NCI-H2107 treated with DMSO at 0.1 percent for 48 hours (cell line): ENCODE data around the gene TOGARAM2.
"Not testable (repeated sequence)": the region's sequence is repeated elsewhere in the genome, so short reads cannot be mapped to it uniquely, and the experiment has no call there.

Experiments
- DNase-seq: peaks from one replicate; lab custom pipeline; 2025; ENCODE audit not compliant: unreplicated experiment; lab: John Stamatoyannopoulos, UW

The TOGARAM2 gene

DNA sequence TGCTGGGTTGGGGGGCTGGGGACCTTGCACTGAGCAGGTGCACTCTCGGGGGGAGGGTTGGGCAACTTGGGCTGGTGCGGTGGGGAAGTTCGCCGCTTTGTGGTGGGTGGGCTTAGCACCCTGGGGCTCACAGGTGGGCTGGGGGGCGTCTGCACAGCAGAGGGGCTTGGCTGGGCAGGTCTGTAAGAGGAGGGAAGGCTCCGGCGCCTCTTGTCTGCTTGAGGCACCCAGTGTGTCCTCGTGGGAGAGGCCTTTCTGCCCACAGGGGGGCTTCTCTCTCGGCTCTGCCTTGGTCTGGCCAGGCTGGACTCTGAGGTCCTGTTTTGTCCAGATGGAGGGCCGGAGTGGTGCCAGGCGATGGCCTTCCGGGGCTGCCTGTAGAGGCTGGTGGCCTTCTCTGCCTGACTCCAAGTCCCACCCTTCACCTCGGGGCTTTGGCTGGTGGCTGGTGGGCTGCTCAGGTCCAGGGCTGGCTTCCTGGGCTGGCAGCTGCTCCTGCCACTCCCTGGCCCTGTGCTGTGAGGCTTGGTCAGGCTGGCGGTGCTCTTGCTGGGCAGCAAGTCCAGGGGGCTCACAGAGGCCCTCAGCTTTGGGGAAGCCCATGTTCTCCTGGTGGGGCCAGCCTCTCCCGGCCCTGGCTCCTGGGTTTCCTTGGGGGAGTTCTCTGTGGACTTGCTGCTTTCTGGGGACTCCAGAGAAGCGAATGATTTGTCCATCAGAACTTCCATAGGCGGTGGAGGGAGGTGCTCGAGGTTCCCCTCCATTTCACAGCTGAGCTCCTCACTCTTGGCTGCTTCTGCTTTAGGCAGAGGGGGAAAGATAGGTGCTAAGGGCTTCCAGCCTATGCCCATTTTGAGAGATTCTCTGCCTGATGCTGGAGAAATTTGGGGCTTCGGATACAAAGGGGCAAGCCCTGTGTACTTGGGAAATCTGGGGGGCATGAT lies 90.2 kb downstream of the TOGARAM2 start:
- DNase-seq = no peak

DNA sequence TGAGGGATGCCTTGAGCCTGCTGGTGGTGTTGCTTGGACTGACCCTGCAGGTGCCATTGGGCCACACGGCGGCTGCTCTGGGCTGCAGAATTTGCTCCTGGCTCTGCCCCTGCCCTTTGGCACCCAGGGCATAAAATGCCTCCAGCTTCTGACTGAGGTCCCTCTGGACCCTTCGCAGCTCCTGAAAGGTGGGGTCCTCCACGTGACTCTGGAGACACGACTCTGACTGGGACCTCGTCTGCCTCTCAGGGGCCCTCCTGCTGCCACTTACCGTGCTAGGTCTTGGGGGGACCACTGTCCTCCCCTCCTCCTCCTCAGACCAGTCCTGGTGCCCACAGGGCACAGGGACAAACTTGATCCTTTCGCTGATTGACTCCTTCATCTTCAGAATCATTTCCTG lies 91.2 kb downstream of the TOGARAM2 start:
- no peak for DNase-seq

DNA sequence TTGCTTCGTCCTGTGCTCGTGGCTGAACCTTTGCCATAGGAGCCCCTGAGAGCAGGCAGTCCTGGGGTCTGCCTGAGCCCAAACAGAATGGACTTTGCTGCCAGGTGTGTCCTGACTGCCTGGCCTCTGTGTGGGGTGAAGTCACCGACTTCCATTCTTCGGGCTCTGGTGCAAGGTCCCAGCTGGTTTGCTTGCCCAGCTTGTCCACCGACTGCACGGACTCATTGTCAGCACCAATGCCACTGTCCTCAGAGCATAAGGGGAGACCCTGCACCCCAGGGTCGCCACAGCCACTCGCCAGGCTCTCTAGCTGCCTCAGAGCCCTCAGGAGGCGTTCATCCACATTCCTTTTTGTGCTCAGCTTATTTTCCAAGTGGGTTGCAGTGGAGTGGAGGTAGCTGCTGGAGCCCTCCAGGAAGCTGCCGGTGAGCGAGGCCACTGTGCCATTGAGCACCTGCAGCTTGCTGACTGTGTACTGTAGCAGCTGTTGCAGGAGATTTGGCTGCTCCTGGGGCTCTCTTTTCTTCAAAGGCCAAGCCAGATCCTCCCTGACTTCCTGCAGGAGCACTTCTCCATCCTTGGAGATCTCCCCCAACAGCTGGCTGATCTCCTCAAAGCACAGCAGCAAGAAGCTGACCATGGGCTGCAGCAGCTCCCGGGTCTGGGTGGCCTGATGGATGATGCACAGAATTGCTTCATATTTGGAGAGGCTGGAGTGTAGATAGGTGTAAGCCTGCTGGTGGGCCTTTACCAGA lies 92.0 kb downstream of the TOGARAM2 start:
- DNase-seq = no peak

DNA sequence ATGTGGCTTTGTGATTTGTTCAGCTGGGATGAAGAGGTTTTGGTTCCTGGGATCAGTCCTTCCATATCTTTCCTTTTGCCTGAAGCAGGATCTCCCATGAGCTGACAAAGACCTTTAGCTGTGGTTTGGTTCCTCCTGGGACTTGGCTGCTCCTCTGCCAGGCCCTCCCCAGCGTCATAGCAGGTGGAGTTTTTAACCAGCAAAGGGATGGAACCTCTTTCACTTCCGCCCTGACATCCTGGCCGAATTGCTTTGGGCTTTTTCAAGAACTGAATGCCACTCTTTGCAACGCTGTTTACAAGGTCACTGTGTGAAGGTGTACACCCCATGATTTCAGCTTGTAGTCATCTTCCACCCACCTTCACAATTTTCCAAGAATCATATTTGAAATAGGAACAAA lies 92.8 kb downstream of the TOGARAM2 start:
- DNase-seq = no peak

DNA sequence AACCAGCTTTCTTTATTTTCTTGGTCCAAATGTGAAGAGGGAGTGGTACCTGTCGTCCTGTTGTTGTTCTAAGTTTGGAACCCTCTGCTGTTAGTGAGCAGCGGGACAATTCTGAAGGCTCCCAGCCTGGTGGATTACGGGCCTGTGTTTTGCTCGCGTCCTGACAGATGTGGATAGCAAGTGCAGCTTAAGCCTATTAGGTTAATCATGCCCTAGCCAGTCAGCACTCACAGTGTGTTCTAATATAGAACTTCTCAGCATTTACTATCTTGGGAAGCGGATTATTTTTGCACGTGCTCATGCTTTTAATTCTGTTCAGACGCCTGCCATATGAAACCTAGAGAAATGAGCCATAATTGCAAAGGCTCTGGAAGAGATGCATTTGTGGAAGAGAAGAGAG lies 93.3 kb downstream of the TOGARAM2 start, which contains the start of gene PCARE:
TSS of gene PCARE (minus strand) at position 113 of the 400 bp plus-strand sequence. CDS start 262 bp downstream, outside the sequence.
- DNase-seq = no peak

DNA sequence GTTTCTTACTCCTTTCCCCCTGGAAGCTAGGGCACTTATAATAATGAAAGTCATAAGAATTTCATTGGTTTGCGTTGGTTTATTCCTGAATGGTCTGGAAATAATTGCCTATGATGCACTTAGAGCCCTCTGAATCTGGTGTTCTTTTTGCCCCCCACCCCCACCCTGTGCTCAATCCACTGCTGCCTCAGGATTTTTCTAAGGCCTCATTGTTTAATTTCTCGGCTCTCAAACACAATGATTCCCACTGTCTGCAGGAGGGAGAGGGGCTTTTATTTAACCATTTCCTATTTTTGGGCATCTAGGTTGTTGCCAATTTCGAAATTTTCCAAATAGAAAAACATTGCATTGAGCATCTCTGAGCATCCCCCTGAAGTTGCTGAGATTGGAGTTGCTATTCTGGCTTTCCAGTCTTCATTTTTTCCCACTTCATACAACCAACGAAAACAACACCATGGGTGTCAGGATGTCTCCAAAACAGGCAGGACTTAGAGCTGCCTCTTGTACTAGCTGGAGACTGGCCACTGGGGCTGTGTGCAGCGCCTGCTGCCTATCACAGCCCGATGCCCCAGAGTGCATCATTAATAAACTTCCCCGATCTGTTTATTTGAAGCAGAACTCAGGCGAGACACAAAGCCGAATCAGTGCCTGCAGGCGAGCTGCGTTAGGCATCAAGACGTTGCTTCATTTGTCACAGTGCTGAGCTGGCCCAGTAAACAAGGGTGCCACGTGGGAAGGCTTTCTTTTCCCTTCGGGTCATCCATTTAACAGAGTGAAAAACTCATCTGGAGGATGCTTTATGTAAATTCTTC lies 95.0 kb downstream of the TOGARAM2 start:
- no peak for DNase-seq

DNA sequence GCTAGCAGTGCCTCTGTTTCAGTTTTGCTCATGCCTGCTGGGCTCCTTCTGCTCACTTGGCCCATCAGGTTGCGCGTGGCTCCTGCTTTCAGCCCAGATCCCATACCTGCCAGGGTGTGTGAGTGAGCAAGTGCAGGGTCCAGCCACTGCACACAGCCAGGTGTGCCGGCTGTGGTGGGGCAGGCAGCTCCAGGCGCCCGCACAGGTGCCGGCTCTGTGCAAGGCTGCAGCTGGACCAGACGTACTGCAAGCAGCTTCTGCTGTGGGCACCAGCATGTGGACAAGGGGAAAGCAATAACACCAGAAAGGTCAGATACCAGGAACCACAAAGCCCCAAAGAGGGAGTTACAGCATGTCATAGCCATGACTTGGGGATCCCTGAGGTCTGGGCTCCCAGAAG lies 98.8 kb downstream of the TOGARAM2 start:
- DNase-seq = no peak

DNA sequence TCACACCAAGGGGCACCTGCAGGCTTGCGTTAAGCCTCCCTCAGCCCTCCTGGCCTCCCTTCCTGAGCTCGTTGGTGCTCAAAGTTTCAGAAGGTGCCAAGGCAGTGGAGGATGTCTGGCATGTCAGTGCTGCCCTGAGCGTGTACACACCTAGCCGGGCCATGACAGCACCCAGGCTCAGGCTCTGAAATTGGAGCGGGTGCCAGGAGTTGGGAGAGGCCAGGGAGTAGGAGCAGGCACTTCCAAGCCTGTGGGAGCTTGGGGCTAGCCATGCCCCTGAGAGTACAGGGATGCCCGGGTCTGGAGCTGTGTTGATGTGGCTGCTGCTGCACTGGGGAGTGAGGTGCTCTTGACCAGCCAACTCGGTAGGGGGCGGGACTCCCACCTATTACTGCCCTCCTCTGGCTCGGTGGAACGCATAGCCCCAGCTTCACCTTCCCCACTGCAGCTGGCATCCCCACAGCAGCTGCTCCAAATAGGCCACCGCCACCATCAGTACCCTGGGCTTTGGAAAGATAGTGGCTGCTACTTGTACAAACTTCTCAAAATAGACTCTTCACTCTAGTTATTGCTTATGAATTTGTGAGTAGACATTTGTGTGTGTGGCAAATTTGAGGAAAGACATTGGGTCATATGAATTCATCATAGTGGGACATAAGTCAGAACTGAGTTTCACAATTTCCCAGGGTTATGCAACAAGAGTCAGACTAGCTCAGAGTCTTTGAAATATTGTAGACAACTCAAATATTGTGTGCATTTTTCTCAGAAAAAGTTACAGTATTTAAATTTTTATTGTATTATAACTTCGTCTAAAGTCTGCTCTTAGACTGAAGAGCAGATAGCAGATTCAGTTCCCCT lies 100.0 kb downstream of the TOGARAM2 start:
- DNase-seq = no peak

DNA sequence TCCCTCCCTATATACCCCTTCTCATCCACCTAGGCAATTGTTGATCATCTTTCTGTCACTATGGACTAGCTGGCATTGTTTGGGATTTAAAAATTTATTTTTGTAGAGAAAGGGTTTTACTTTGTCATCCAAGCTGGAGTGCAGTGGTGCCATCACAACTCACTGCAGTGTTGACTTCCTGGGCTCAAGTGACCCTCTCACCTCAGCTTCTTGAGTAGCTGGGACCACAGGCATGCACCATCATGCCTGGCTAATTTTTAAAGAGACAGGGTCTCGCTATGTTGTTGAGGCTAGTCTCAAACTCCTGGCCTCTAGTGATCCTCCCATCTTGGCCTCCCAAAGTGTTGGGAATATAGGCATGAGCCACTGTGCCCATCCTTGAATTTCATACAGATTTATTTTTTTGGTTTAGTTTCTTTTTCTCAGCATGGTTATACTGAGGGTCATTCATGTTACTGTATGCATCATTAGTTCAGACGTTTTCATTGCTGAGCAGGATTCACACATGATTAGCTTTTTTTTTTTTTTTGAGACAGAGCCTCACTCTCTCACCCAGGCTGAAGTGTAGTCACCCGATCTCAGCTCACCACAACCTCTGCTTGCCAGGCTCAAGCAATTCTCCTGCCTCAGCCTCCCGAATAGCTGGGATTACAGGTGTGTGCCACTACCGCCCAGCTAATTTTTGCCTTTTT lies 101.9 kb downstream of the TOGARAM2 start:
- no peak for DNase-seq

DNA sequence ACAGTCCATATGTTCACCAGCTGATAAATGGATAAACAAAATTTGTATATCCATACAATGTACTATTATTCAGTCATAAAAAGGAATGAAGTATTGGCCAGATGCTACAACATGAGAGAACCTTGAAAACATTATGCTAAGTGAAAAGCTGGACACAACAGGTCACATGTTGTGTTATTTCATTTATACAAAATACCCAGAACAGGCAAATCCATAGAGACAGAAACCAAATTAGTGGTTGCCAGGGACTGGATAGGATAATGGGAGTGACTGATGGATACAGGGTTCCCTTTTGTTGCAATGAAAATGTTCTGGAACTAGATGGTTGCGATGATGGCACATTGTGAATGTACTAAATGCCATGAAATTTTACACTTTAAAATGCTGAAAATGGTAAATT lies 103.5 kb downstream of the TOGARAM2 start:
- DNase-seq = no peak

DNA sequence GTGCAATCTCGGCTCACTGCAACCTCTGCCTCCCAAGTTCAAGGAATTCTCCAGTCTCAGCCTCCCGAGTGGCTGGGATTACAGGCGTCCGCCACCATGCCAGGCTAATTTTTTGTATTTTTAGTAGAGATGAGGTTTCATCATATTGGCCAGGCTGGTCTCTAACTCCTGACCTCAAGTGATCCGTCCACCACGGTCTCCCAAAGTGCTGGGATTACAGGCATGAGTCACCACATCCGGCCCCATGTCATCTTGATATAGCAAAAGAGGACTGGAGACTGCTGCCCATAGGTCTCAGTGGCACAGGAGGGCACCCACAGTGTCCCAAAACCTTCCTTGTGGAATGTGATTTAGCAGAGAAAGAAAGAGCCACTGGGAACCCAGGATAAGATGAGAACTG lies 109.2 kb downstream of the TOGARAM2 start:
- DNase-seq = not testable (repeated sequence)

DNA sequence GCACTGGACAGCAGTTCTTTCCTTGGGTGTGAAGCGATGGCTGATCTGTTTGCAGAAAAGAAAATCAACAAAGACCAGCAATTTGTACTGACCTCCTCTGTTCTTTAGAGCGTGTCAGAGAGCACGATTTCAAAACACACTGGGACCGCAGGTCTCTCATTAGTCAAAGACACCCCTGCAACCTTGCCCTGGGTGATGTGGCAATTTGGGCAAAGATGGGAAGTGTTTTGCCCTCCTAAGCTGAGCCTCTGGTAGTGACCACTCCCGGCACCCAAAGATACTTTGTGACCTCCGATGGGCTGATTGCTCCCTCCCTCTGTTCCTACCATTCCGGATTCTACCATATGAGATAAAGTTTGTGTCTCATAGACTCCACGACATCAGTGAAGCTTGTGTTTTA lies 115.9 kb downstream of the TOGARAM2 start:
- no peak for DNase-seq

DNA sequence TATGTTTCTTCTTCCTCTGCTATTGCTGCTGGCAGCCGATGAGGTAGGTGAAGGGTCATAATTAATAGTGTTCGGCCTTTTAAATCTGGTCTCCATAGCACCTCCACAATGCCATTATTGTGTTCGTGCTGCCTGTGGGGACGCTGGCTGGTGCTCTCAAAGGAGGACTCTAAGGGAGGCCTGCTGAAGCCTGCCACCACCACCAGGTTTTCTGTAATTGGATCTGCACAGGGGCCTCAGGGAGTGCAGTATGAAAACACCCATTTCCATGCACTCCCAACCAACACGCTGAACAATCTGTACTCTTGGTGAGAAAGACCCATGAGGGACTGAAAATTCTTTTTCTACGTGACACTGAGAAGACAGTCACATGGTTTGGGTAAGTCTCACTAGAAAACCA lies 116.5 kb downstream of the TOGARAM2 start:
- DNase-seq = no peak

DNA sequence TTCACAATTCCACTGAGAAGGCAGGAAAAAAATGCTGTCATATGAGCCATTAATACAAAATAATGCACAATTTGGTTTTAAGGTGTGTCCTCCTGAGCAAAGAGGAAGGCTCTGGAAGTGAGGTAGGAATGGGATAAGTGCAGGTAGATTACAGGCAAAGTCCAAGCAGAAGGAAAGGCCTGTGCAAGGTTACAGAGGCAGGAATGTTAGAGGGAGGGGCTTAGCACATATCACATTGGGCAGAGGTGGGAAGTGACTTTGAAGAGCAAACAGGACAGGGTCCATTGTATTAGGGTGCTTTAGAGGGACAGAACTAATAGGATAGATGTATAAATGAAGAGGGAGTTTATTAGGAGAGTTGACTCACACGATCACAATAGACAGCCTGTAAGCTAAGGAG lies 119.5 kb downstream of the TOGARAM2 start:
- DNase-seq = no peak
